Mesendoderm (in vitro differentiated cells): ENCODE data around the gene DENND5B.

ENCODE experiments used
- DNase-seq: peaks from one replicate; pipeline ENCODE4 v3.0.0; 2013
- H2AK5ac ChIP-seq: 2 replicates; pipeline ENCODE4 v1.6.1; 2013; ENCODE audit warnings: low read length, inconsistent platforms
- H2BK120ac ChIP-seq: 2 replicates; pipeline ENCODE4 v1.6.1; 2013; ENCODE audit warnings: low read depth, mild to moderate bottlenecking, low read length, moderate library complexity, mixed read lengths
- H2BK15ac ChIP-seq: replicated peaks from 2 replicates; pipeline ENCODE4 v1.6.1; 2013; ENCODE audit warnings: low read depth, mild to moderate bottlenecking, moderate library complexity
- H2BK5ac ChIP-seq: 2 replicates; pipeline ENCODE4 v1.6.1; 2013; ENCODE audit warnings: low read length, inconsistent platforms
- H3K18ac ChIP-seq: 2 replicates; pipeline ENCODE4 v1.6.1; 2013; ENCODE audit warnings: mild to moderate bottlenecking, low read length, mixed read lengths
- H3K23ac ChIP-seq: one replicate; pipeline ENCODE4 v1.6.1; 2013; ENCODE audit warnings: low read length
- H3K27ac ChIP-seq: 2 replicates; pipeline ENCODE4 v1.5.1; 2013; ENCODE audit warnings: low read depth, mild to moderate bottlenecking, inconsistent platforms, low read length, moderate library complexity
- H3K27me3 ChIP-seq: 2 replicates; pipeline ENCODE4 v1.6.1; 2013; ENCODE audit warnings: low read length, control low read depth, mild to moderate bottlenecking, inconsistent platforms; ENCODE audit not compliant: insufficient read depth, poor library complexity
- H3K36me3 ChIP-seq: 2 replicates; pipeline ENCODE4 v1.6.1; 2013; ENCODE audit warnings: low read length, inconsistent platforms; ENCODE audit not compliant: control insufficient read depth, insufficient read depth
- H3K4ac ChIP-seq: one replicate; pipeline ENCODE4 v1.6.1; 2013; ENCODE audit warnings: low read depth, mild to moderate bottlenecking, low read length, moderate library complexity
- H3K4me1 ChIP-seq: 2 replicates; pipeline ENCODE4 v1.6.1; 2013; ENCODE audit warnings: low read depth, low read length, inconsistent platforms; ENCODE audit not compliant: control insufficient read depth
- H3K4me2 ChIP-seq: 2 replicates; pipeline ENCODE4 v1.6.1; 2013; ENCODE audit warnings: low read length
- H3K4me3 ChIP-seq: 2 replicates; pipeline ENCODE4 v1.5.1; 2013; ENCODE audit warnings: mild to moderate bottlenecking, low read length
- H3K56ac ChIP-seq: one replicate; pipeline ENCODE4 v1.6.1; 2013; ENCODE audit warnings: low read length
- H3K79me1 ChIP-seq: 2 replicates; pipeline ENCODE4 v1.6.1; 2013; ENCODE audit warnings: low read length, inconsistent platforms
- H3K79me2 ChIP-seq: 2 replicates; pipeline ENCODE4 v1.6.1; 2013; ENCODE audit warnings: mild to moderate bottlenecking, low read length; ENCODE audit not compliant: control insufficient read depth, insufficient read depth
- H3K9ac ChIP-seq: 2 replicates; pipeline ENCODE4 v1.6.1; 2013; ENCODE audit warnings: low read length, inconsistent platforms
- H4K5ac ChIP-seq: one replicate; pipeline ENCODE4 v1.6.1; 2013; ENCODE audit warnings: low read length
- H4K8ac ChIP-seq: one replicate; pipeline ENCODE4 v1.6.1; 2013; ENCODE audit warnings: low read depth, mild to moderate bottlenecking, control low read depth, low read length, moderate library complexity
- WGBS: extraction: QIAGEN DNeasy Blood & Tissue Kit; methylation state at CpG from one replicate; pipeline ENCODE4 v1.1.7; 2013; ENCODE audit warnings: low lambda C conversion rate, missing lambda C conversion rate; ENCODE audit not compliant: insufficient coverage; ENCODE audit errors: extremely low coverage; 5-methylcytosine and 5-hydroxymethylcytosine counted together

DENND5B gene

DNA sequence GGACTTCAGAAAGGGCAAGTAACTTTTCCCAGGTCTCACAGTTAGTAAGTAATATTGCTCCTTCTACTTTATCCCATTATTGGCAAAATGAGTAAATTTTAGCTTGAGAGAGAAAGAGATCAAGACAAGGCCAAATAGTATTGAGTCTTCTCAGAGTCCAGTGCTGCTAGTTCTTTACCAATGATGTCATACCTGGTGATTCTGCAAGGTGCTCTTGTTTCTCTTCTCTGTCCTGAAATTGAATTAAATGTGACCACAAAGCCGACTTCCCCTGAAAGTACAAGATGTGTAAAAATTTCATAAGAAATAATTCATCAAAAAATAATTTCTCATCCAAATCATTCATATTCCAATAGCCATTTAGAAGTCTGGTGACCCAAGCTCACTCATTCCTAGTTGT is 167.5 kb downstream of the DENND5B start:
- DNase-seq: no peak
- no peak overlapping the region for H3K4ac ChIP-seq

DNA sequence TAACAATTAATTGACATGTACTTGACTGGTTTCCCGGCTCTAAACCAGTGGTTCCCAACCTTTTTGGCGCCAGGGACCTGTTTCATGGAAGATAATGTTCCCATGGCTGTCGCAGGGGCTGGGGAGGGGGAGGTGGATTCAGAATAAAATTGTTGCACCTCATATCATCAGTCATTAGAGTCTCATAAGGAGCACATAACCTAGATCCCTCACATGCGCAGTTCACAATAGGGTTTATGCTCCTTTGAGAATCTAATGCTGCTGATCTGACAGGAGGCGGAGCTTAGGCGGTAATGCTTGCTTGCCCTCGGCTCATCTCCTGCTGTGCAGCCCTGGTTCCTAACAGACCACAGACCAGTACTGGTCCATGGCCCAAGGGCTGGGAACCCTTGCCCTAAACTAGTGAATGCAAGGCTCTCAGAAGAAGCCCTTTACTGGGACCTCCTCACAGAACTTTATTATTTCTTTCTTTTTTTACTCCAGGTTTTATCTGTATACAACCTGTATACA is 178.6 kb downstream of the DENND5B start:
- Histone ChIP-seq H3K4me2 (no peak overlapping the region), H4K8ac (no peak overlapping the region), H2BK5ac (no peak overlapping the region), H3K27me3 (no peaks in the 10 kb centered on the region), H3K23ac (no peak overlapping the region), H2BK120ac (no peak overlapping the region), H3K27ac (no peak overlapping the region), H3K56ac (no peak overlapping the region), H3K9ac (no peak overlapping the region), H3K79me1 (no peaks in the 10 kb centered on the region), H2AK5ac (no peak overlapping the region), H3K79me2 (no peaks in the 10 kb centered on the region), H2BK15ac (no peak overlapping the region), H3K36me3 (no peaks in the 10 kb centered on the region), H3K4ac (no peak overlapping the region), H3K4me1 (no peaks in the 10 kb centered on the region), H4K5ac (no peak overlapping the region), H3K4me3 (no peak overlapping the region), H3K18ac (no peak overlapping the region)
- peak; percentile 10 for DNase-seq
- no CpG with 5 or more reads among the region's 7 CpGs for WGBS

More for the DNA sequence above, 167.5 kb downstream of the DENND5B start:
- Histone ChIP-seq H2BK120ac (no peak overlapping the region), H3K56ac (no peak overlapping the region), H3K9ac (no peak overlapping the region), H3K4me2 (no peak overlapping the region), H3K79me2 (no peaks in the 10 kb centered on the region), H3K79me1 (no peaks in the 10 kb centered on the region), H3K27ac (no peak overlapping the region), H2BK15ac (no peak overlapping the region), H3K27me3 (no peaks in the 10 kb centered on the region), H2AK5ac (no peak overlapping the region), H3K4me3 (no peak overlapping the region), H2BK5ac (no peak overlapping the region), H4K8ac (no peak overlapping the region), H4K5ac (no peak overlapping the region), H3K23ac (no peak overlapping the region), H3K4me1 (no peaks in the 10 kb centered on the region), H3K36me3 (no peaks in the 10 kb centered on the region), H3K18ac (no peak overlapping the region)
- WGBS: no CpG with 5 or more reads among the region's 1 CpG

DNA sequence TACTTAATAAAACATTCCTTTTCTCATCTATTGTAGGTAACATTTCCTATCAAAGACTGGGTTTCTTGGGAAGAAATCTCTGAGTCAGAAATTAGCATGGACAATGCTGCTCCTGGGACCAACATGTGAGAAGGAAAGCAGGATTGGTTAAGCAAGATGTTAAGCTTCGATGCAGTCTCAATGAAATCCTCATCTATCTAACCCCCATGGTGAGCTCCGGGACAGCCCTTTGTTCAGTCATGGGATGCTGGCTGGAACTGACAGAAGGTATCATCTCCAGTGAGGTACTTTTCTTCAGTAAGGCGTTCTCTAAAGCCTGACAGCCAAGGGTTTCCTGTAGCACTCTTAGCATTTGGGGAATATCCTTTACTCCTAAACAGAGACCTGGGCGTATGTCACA is 182.2 kb downstream of the DENND5B start:
- WGBS: no CpG with 5 or more reads among the region's 4 CpGs
- peak; percentile 27 for DNase-seq
- H2BK5ac ChIP-seq: no peak overlapping the region
- no peak overlapping the region for H3K9ac ChIP-seq
- H4K8ac ChIP-seq: no peak overlapping the region
- no peak overlapping the region for H2BK15ac ChIP-seq
- H3K79me2 ChIP-seq: no peaks in the 10 kb centered on the region
- no peaks in the 10 kb centered on the region for H3K27me3 ChIP-seq
- H2BK120ac ChIP-seq: no peak overlapping the region
- no peak overlapping the region for H3K18ac ChIP-seq
- H3K27ac ChIP-seq: no peak overlapping the region
- H3K4ac ChIP-seq: no peak overlapping the region
- H3K23ac ChIP-seq: no peak overlapping the region
- no peaks in the 10 kb centered on the region for H3K36me3 ChIP-seq
- no peak overlapping the region for H2AK5ac ChIP-seq
- no peak overlapping the region for H3K56ac ChIP-seq
- H3K4me1 ChIP-seq: no peaks in the 10 kb centered on the region
- H3K4me3 ChIP-seq: no peak overlapping the region
- no peaks in the 10 kb centered on the region for H3K79me1 ChIP-seq
- H3K4me2 ChIP-seq: no peak overlapping the region
- no peak overlapping the region for H4K5ac ChIP-seq

DNA sequence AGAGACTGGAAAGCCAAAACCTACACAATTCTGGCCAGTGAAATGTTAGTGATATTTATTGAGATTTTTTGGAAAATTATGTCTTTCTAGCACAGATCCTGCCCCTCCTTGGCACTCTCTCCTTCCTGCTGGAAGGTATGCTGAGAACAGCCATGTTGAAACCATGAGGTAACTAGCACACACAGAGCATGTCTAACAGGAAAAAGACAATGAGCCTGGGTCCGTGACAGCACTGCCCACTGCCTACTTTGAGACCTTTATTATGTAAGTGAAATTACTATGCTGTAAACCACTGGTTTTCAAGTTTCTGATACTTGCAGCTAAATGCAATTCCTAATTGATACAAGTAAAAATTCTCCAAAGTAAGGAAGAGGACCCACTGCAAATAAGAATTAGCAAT is 183.4 kb downstream of the DENND5B start:
- Histone ChIP-seq H3K9ac (no peak overlapping the region), H3K4me1 (no peaks in the 10 kb centered on the region), H2BK15ac (no peak overlapping the region), H3K4me2 (no peak overlapping the region), H3K18ac (no peak overlapping the region), H3K23ac (no peak overlapping the region), H3K4me3 (no peak overlapping the region), H3K27ac (no peak overlapping the region), H2AK5ac (no peak overlapping the region), H3K36me3 (no peaks in the 10 kb centered on the region), H3K56ac (no peak overlapping the region), H3K4ac (no peak overlapping the region), H4K5ac (no peak overlapping the region), H3K79me1 (no peaks in the 10 kb centered on the region), H2BK120ac (no peak overlapping the region), H2BK5ac (no peak overlapping the region), H3K27me3 (no peaks in the 10 kb centered on the region), H3K79me2 (no peaks in the 10 kb centered on the region), H4K8ac (no peak overlapping the region)
- no peak for DNase-seq
- no CpG with 5 or more reads among the region's 1 CpG for WGBS

DNA sequence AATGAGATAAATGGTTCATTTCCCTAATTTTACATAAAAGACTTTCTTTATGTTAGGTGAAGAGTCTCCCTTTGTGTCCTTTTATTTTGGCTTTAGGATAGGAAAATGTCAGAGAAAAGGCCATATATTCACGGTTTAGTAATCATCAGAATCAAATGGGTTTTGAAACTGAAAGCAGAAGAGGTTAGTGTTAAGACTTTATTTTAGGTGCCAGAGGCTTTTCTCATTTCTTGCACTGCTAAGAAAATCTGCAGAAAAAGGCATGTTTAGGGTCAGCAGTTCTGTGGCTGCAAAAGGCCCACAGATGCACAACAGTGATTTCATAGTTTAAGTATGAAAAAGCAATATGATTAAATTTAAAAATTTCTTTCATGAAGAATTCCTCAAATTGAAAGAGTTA is 184.6 kb downstream of the DENND5B start:
- Histone ChIP-seq H3K36me3 (no peaks in the 10 kb centered on the region), H3K4me3 (no peak overlapping the region), H3K27me3 (no peaks in the 10 kb centered on the region), H3K56ac (no peak overlapping the region), H2BK15ac (no peak overlapping the region), H3K27ac (no peak overlapping the region), H3K4me2 (no peak overlapping the region), H4K5ac (no peak overlapping the region), H3K79me1 (no peaks in the 10 kb centered on the region), H2AK5ac (no peak overlapping the region), H3K9ac (no peak overlapping the region), H3K23ac (no peak overlapping the region), H2BK5ac (no peak overlapping the region), H3K79me2 (no peaks in the 10 kb centered on the region), H3K18ac (no peak overlapping the region), H3K4ac (no peak overlapping the region), H2BK120ac (no peak overlapping the region), H3K4me1 (no peaks in the 10 kb centered on the region), H4K8ac (no peak overlapping the region)
- WGBS: no CpG with 5 or more reads among the region's 1 CpG
- no peak for DNase-seq

DNA sequence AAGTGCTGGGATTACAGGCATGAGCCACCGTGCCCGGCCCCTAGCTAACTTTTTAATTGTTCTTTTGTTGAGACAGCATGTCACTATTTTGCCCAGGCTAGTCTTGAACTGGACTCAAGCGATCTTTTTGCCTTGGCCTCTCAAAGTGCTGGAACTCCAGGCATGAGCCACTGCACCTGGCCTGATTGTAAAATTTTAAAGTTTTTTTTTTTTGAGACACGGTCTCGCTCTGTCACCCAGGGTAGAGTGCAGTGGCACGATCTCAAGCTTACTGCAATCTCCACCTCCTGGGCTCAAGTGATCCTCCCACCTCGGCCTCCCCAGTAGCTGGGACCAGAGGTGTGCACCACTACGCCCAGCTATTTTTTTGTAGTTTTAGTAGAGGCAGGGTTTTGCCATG is 185.9 kb downstream of the DENND5B start:
- Histone ChIP-seq H2BK120ac (no peak overlapping the region), H3K36me3 (no peaks in the 10 kb centered on the region)
- no CpG with 5 or more reads among the region's 8 CpGs for WGBS

More for the DNA sequence above, 185.9 kb downstream of the DENND5B start:
- H3K27me3 ChIP-seq: no peaks in the 10 kb centered on the region
- no peaks in the 10 kb centered on the region for H3K79me2 ChIP-seq
- no peak overlapping the region for H4K8ac ChIP-seq
- no peak overlapping the region for H2AK5ac ChIP-seq
- no peak overlapping the region for H3K56ac ChIP-seq
- no peak overlapping the region for H3K18ac ChIP-seq
- H2BK15ac ChIP-seq: no peak overlapping the region
- no peak overlapping the region for H3K4me2 ChIP-seq
- H3K4me3 ChIP-seq: no peak overlapping the region
- H3K79me1 ChIP-seq: no peaks in the 10 kb centered on the region
- no peak overlapping the region for H3K23ac ChIP-seq
- no peak overlapping the region for H3K4ac ChIP-seq
- no peaks in the 10 kb centered on the region for H3K4me1 ChIP-seq
- DNase-seq: no peak
- H3K27ac ChIP-seq: no peak overlapping the region
- H4K5ac ChIP-seq: no peak overlapping the region
- H2BK5ac ChIP-seq: no peak overlapping the region
- no peak overlapping the region for H3K9ac ChIP-seq
